Measurements from ENCODE around the gene POLE.

GRCh38 chr12:132610051-132610759 lies 76.9 kb downstream of the POLE start, which contains the start of gene LRCOL1:
- TF ChIP-seq CTCF (conservative IDR thresholded peaks at IDR 0.05; ENCODE audit: low read length) (no peak), EZH2phosphoT487 (IDR thresholded peaks at IDR 0.05; ENCODE audit: borderline replicate concordance, low read depth, low read length) (no peak)
